OCI-LY3 (cell line): ENCODE measurements around the gene PSMA7.

Experiments
- H2AFZ ChIP-seq: fragments of 200-600, 300-600 bp; shearing (Covaris generic); 2 replicates; pipeline ENCODE4 v1.6.0; 2014; ENCODE audit warnings: antibody characterized with exemption, low read depth, low read length
- H3K27ac ChIP-seq: fragments of 200-600, 300-600 bp; sonication (generic); 2 replicates; pipeline ENCODE4 v1.5.1; 2014; ENCODE audit warnings: mild to moderate bottlenecking, low read length, moderate library complexity, mixed read lengths
- H3K27me3 ChIP-seq: fragments of 200-600, 300-600 bp; sonication (generic); 2 replicates; pipeline ENCODE4 v1.6.1; 2014; ENCODE audit warnings: low read depth, low read length, mixed read lengths
- H3K36me3 ChIP-seq: fragments of 200-600, 300-600 bp; sonication (generic); replicated peaks from 2 replicates; pipeline ENCODE3; 2014; ENCODE audit warnings: low read depth, low read length, mixed read lengths
- H3K4me1 ChIP-seq: fragments of 300-600, 200-600 bp; sonication (generic); 2 replicates; pipeline ENCODE4 v1.6.1; 2014; ENCODE audit warnings: low read length, mixed read lengths
- H3K4me2 ChIP-seq: fragments of 200-600, 300-600 bp; sonication (generic); 2 replicates; pipeline ENCODE4 v1.6.1; 2014; ENCODE audit warnings: low read length, mixed read lengths
- H3K4me3 ChIP-seq: fragments of 300-600, 200-600 bp; sonication (generic); 2 replicates; pipeline ENCODE4 v1.5.1; 2014; ENCODE audit warnings: antibody characterized with exemption, mild to moderate bottlenecking, low read length, moderate library complexity
- H3K79me2 ChIP-seq: fragments of 300-600, 200-600 bp; shearing (Covaris generic); 2 replicates; pipeline ENCODE4 v1.6.1; 2014; ENCODE audit warnings: mild to moderate bottlenecking, low read length, mixed read lengths
- H3K9ac ChIP-seq: fragments of 300-600, 200-600 bp; shearing (Covaris generic); 2 replicates; pipeline ENCODE4 v1.6.0; 2014; ENCODE audit warnings: mild to moderate bottlenecking, low read length, moderate library complexity
- H3K9me3 ChIP-seq: fragments of 200-600, 300-600 bp; shearing (Covaris generic); 2 replicates; pipeline ENCODE4 v1.6.1; 2014; ENCODE audit warnings: low read length, mixed read lengths; ENCODE audit not compliant: insufficient read depth
- H4K20me1 ChIP-seq: fragments of 200-600, 300-600 bp; sonication (generic); 2 replicates; pipeline ENCODE4 v1.6.1; 2016; ENCODE audit warnings: low read length, mixed read lengths; ENCODE audit not compliant: insufficient read depth
- CTCF ChIP-seq: fragments of 200-600, 300-600 bp; sonication (generic); IDR thresholded peaks from 2 replicates; pipeline ENCODE4 v1.5.1; 2014; ENCODE audit warnings: antibody characterized with exemption, low read length, low read depth
- EZH2phosphoT487 ChIP-seq: fragments of 200-600 bp; shearing (Covaris generic); IDR thresholded peaks from 2 replicates; pipeline ENCODE4 v1.6.1; 2018; ENCODE audit warnings: antibody characterized with exemption, mixed run types, low read depth

Gene PSMA7

GRCh38 chr20:62138912-62139311 is 4.3 kb downstream of the PSMA7 start:
- Histone ChIP-seq H3K27me3 (no peaks in the 10 kb centered on the region), H4K20me1 (peaks cover 57% of the 10 kb centered on the region), H3K79me2 (peaks cover 57% of the 10 kb centered on the region), H3K4me1 (peaks cover 12% of the 10 kb centered on the region), H3K9me3 (no peaks in the 10 kb centered on the region), H2AFZ (no peak overlapping the region), H3K4me3 (no peak overlapping the region), H3K4me2 (no peak overlapping the region), H3K9ac (no peak overlapping the region), H3K36me3 (peaks cover 70% of the 10 kb centered on the region), H3K27ac (no peak overlapping the region)
- no peak for TF ChIP-seq EZH2phosphoT487
- no peak for TF ChIP-seq CTCF

- H4K20me1 ChIP-seq = peaks cover 59% of the 10 kb centered on the region
Observed at GRCh38 chr20:62138204-62138543, 5.0 kb downstream of the PSMA7 start.

GRCh38 chr20:62137478-62138203 is 5.6 kb downstream of the PSMA7 start:
- H3K9me3 ChIP-seq = no peaks in the 10 kb centered on the region
- no peak overlapping the region for H2AFZ ChIP-seq
- no peak overlapping the region for H3K4me2 ChIP-seq
- no peak overlapping the region for H3K9ac ChIP-seq
- no peak overlapping the region for H3K4me3 ChIP-seq
- TF ChIP-seq EZH2phosphoT487 = no peak
- no peak for TF ChIP-seq CTCF
- H3K4me1 ChIP-seq = peaks cover 12% of the 10 kb centered on the region
- H3K27me3 ChIP-seq = no peaks in the 10 kb centered on the region
- no peak overlapping the region for H3K27ac ChIP-seq
- H3K36me3 ChIP-seq = peaks cover 80% of the 10 kb centered on the region
- H3K79me2 ChIP-seq = peaks cover 47% of the 10 kb centered on the region
- peaks cover 59% of the 10 kb centered on the region for H4K20me1 ChIP-seq

More at GRCh38 chr20:62138204-62138543, 5.0 kb downstream of the PSMA7 start:
- Histone ChIP-seq H3K4me2 (no peak overlapping the region), H2AFZ (no peak overlapping the region), H3K36me3 (peaks cover 76% of the 10 kb centered on the region), H3K9ac (no peak overlapping the region), H3K9me3 (no peaks in the 10 kb centered on the region), H3K4me3 (no peak overlapping the region), H3K79me2 (peaks cover 53% of the 10 kb centered on the region), H3K27me3 (no peaks in the 10 kb centered on the region), H3K4me1 (peaks cover 12% of the 10 kb centered on the region), H3K27ac (no peak overlapping the region)
- TF ChIP-seq EZH2phosphoT487 (no peak), CTCF (no peak)

- Histone ChIP-seq H3K79me2 (peaks cover 41% of the 10 kb centered on the region), H3K9ac (no peak overlapping the region), H3K4me2 (no peak overlapping the region), H3K36me3 (peaks cover 85% of the 10 kb centered on the region), H3K4me1 (peaks cover 12% of the 10 kb centered on the region), H3K4me3 (no peak overlapping the region), H3K27me3 (no peaks in the 10 kb centered on the region), H4K20me1 (peaks cover 58% of the 10 kb centered on the region), H3K27ac (no peak overlapping the region), H2AFZ (no peak overlapping the region), H3K9me3 (no peaks in the 10 kb centered on the region)
- TF ChIP-seq EZH2phosphoT487 (no peak), CTCF (no peak)
Observed at GRCh38 chr20:62137092-62137384, 6.2 kb downstream of the PSMA7 start.
